HG03354 (cell line): ENCODE measurements around the gene FAM161B.

Source experiments
- ATAC-seq: cut with Tn5 transposase; IDR thresholded peaks from one replicate; pipeline ENCODE4 v1.9.1; 2021; ENCODE audit warnings: mild to moderate bottlenecking; ENCODE audit not compliant: unreplicated experiment, poor library complexity, severe bottlenecking

The FAM161B gene

DNA sequence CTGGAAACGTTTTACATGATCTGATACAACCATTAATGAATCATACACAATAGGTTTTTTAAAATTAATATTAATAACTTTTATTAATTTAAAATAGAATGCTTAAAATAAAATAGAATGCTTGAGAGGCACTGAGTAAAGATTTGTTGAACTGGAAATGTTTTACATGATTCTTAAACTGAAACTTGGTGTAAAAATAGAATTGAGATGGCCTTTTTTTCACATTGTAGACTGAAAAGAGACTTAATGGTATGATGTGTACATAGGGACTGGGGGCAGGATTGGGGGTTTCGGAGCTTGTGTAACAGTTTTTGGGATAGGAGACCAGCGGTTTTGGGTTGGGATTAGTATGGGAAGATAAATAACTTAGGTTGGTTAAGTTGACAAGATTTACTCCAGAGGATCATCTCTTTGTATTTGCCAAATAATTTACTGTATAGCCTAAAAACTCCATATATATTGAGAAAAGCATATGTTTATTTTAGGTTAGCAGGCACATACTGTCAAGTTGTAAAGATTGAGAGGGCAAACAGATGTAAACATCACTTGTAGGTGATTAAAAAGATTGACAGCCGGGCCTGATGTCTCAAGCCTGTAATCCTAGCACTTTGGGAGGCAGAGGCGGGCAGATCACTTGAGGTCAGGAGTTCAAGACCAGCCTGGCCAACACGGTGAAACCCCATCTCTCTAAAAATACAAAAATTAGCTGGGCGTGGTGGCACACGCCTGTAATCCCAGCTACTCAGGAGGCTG, 65.3 kb downstream of the FAM161B start:
- no peak for ATAC-seq
